Activated CD8-positive, alpha-beta T cell treated with anti-CD3 and anti-CD28 coated beads, Interleukin-2, amount 10 ng/mL, durations not matched to agents 7 days and 5 days (primary cell): ENCODE measurements around the gene APOBEC3F. TPM values are rescaled to one million over a fixed set of nuclear protein-coding genes. Genes with fewer than 3 reads are reported as not detected.
A peak's percentile ranks its signal among the peaks of the same experiment; 100 is the strongest.
"Not testable (repeated sequence)": the region's sequence is repeated elsewhere in the genome, so short reads cannot be mapped to it uniquely, and the experiment has no call there.

Experiments
- ATAC-seq: fragments of 150-1000 bp; cut with Tn5 transposase; one replicate; pipeline ENCODE4 v1.10.0; 2021; ENCODE audit warnings: moderate library complexity
- CTCF ChIA-PET: fragments of 350-600 bp; sonication (Branson Sonifier 250); formaldehyde crosslinking; loops from one replicate; lab custom pipeline; 2021; ENCODE audit warnings: antibody characterized with exemption; lab: Charles Lee
- POLR2A ChIA-PET: fragments of 350-600 bp; sonication (Branson Sonifier 250); formaldehyde crosslinking; loops from one replicate; lab custom pipeline; 2021; ENCODE audit warnings: antibody characterized with exemption; lab: Charles Lee
- DNase-seq: peaks from one replicate; pipeline ENCODE4 v3.0.0-alpha.2; 2020
- H3K27ac Mint-ChIP-seq: one replicate; pipeline ENCODE4 v1.8.0; 2021; ENCODE audit warnings: mild to moderate bottlenecking, mixed read lengths
- H3K27me3 Mint-ChIP-seq: one replicate; pipeline ENCODE4 v1.8.0; 2021; ENCODE audit warnings: low read depth, mixed read lengths
- H3K36me3 Mint-ChIP-seq: one replicate; pipeline ENCODE4 v1.8.0; 2021; ENCODE audit warnings: low read depth, mixed read lengths
- H3K4me1 Mint-ChIP-seq: one replicate; pipeline ENCODE4 v1.8.0; 2021; ENCODE audit warnings: low read depth, mixed read lengths
- H3K4me3 Mint-ChIP-seq: one replicate; pipeline ENCODE4 v1.8.0; 2021; ENCODE audit warnings: mild to moderate bottlenecking, mixed read lengths
- H3K9me3 Mint-ChIP-seq: one replicate; pipeline ENCODE4 v1.8.0; 2022; ENCODE audit warnings: mixed read lengths; ENCODE audit not compliant: insufficient read depth
- total RNA-seq, 2 experiments: library from RNA; stranded (reverse); gene quantifications; one replicate each; pipeline ENCODE4 v1.2.3, GENCODE V29; 2021

Gene APOBEC3F
- total RNA-seq, 2 experiments from 2014 or later = 43.1 to 48.8 TPM

- H3K4me1 Mint-ChIP-seq, ATAC-seq, H3K27me3 Mint-ChIP-seq, DNase-seq, POLR2A ChIA-PET, CTCF ChIA-PET, H3K27ac Mint-ChIP-seq, H3K9me3 Mint-ChIP-seq, H3K4me3 Mint-ChIP-seq: not testable (repeated sequence)
- H3K36me3 Mint-ChIP-seq = peaks cover 22% of the 10 kb centered on the region
These were observed 11.3 kb downstream of the APOBEC3F start for GRCh38 chr22:39051844-39052495.

- Mint-ChIP-seq H3K27me3 (no peaks in the 10 kb centered on the region), H3K4me3 (no peak overlapping the region), H3K9me3 (no peaks in the 10 kb centered on the region), H3K27ac (no peak overlapping the region), H3K4me1 (peaks cover 2% of the 10 kb centered on the region), H3K36me3 (peaks cover 16% of the 10 kb centered on the region)
- DNase-seq = no peak
- CTCF ChIA-PET = no interaction called here
- ATAC-seq = no peak
- POLR2A ChIA-PET = no interaction called here
These were observed 15.0 kb downstream of the APOBEC3F start for GRCh38 chr22:39055658-39056057.

GRCh38 chr22:39061290-39061689, 20.6 kb downstream of the APOBEC3F start:
- H3K9me3 Mint-ChIP-seq, H3K36me3 Mint-ChIP-seq, H3K27me3 Mint-ChIP-seq, H3K4me3 Mint-ChIP-seq, DNase-seq, CTCF ChIA-PET, H3K4me1 Mint-ChIP-seq, H3K27ac Mint-ChIP-seq, ATAC-seq, POLR2A ChIA-PET: not testable (repeated sequence)

- H3K4me3 Mint-ChIP-seq, CTCF ChIA-PET, POLR2A ChIA-PET, H3K4me1 Mint-ChIP-seq, ATAC-seq, H3K9me3 Mint-ChIP-seq, H3K36me3 Mint-ChIP-seq, H3K27ac Mint-ChIP-seq, DNase-seq, H3K27me3 Mint-ChIP-seq: not testable (repeated sequence)
These were observed 21.3 kb downstream of the APOBEC3F start for GRCh38 chr22:39061951-39062350.

DNA sequence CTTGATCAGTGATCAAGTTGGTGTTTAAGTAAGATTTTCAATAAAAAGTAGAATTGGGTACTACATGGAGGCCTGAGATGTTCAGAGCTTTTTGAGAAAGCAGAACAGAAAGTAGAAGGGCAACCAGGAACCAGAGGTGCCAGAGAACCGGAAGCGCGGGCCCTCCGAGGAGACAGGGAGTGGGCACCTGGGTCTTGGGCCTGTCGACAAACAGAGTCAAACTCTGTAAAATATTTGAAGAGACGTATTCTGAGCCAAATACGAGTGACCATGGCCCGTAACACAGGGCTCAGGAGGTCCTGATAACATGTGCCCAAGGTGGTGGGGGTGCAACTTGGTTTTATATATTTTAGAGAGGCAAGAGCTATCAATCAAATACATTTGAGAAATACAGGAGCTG, 23.2 kb downstream of the APOBEC3F start:
- peak overlapping the region; percentile 5 for H3K27ac Mint-ChIP-seq
- H3K27me3 Mint-ChIP-seq, ATAC-seq, DNase-seq, H3K9me3 Mint-ChIP-seq, H3K36me3 Mint-ChIP-seq, H3K4me3 Mint-ChIP-seq, H3K4me1 Mint-ChIP-seq: not testable (repeated sequence)
- ChIA-PET CTCF (interaction anchor here (1.8 kb wide), 1 partner anchor 54 kb away, joined by 6 read pairs; no protein-coding TSS in a partner anchor), POLR2A (interaction anchor here (0.9 kb wide), 1 partner anchor 14 kb away, joined by 4 read pairs; no protein-coding TSS in a partner anchor)

DNA sequence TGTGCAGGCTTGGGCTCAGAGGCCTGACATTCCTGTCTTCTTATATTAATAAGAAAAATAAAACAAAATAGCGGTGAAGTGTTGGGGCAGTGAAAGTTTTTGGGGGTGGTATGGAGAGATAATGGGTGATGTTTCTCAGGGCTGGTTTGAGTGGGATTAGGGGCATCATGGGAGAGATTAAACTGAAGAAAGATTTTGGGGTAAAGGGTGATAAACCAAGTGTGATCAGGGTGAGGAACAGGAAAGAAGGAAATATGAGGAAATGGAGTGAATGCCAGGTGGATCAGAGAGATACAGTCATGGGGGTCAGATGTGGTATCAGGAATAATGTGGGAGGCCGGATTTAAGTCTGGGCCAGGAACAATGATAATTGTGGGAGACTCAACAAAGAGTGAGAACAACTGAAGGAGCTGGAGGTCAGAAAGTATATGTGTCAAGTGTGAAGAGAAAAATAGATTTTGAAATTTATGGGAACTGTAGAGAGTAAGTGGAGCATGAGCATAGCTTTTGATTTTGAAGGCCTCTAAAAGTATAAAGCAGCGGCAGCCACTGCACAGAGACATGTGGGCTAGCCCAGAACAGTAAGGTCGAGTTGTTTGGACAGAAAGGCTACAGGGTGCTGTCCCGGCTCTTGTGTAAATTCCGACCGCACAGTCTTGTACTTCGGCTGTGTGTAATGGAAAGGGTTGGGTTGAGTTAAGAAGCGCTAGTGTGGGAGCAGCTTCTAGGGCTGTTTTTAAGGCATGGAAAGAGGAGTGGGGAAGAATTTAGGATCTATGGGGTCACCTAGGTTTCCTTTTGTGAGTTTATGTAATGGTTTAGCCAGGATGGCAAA, 26.0 kb downstream of the APOBEC3F start:
- POLR2A ChIA-PET, H3K27ac Mint-ChIP-seq, ATAC-seq, H3K4me3 Mint-ChIP-seq, H3K27me3 Mint-ChIP-seq, H3K9me3 Mint-ChIP-seq, H3K36me3 Mint-ChIP-seq, DNase-seq: not testable (repeated sequence)
- CTCF ChIA-PET = interaction anchor here (0.7 kb wide), 1 partner anchor 197 kb away, joined by 3 read pairs; no protein-coding TSS in a partner anchor
- H3K4me1 Mint-ChIP-seq = peaks cover 13% of the 10 kb centered on the region

DNA sequence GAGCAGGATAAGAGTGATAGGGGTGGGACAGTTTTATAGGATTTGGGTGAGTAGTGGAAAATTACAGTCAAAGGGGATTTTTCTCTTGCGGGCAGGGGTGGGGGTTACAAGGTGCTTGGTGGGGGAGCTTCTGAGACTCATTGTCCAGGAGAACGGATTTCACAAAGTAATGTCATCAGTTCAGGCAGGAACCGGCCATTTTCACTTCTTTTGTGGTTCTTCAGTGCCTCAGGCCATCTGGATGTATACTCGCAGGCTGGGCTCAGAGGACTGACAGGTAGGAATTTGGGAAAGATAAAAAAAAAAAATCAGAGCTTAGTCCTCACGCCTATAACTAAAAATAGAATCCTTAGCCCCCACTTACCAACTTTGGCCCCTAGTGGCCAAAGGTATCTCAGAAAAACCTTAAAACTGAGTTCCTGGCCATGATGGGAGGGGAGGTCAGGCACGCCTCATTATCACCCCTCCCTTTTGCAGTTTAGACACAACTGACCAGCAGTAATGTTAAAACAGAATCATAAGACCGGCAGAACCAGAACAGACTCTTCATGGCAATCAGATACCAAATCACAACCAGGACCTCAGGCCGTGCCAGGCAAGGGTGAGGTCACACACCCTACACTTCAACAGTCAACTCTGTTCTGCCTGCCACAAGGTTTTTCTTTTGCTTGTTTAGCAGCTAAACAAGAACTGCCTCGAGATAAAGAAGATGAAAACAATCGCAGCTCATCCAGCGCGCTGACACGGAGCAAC, 27.5 kb downstream of the APOBEC3F start:
- ATAC-seq = no peak
- no peaks in the 10 kb centered on the region for H3K27me3 Mint-ChIP-seq
- no peak for DNase-seq
- CTCF ChIA-PET = interaction anchor here (1.2 kb wide), 1 partner anchor 50 kb away, joined by 3 read pairs; no protein-coding TSS in a partner anchor
- no peaks in the 10 kb centered on the region for H3K36me3 Mint-ChIP-seq
- POLR2A ChIA-PET = interaction anchor here (0.6 to 1.0 kb wide), 3 partner anchors 20 to 1460 kb away, joined by 3 read pairs; partner anchors contain the start of gene GGA1
- no peaks in the 10 kb centered on the region for H3K9me3 Mint-ChIP-seq
- peaks cover 15% of the 10 kb centered on the region for H3K4me1 Mint-ChIP-seq
- peak overlapping the region; percentile 6 for H3K27ac Mint-ChIP-seq
- H3K4me3 Mint-ChIP-seq = no peak overlapping the region

GRCh38 chr22:39070186-39070585, 29.5 kb downstream of the APOBEC3F start:
- Mint-ChIP-seq H3K36me3 (no peaks in the 10 kb centered on the region), H3K4me1 (peaks cover 21% of the 10 kb centered on the region), H3K4me3 (no peak overlapping the region), H3K27me3 (no peaks in the 10 kb centered on the region), H3K9me3 (no peaks in the 10 kb centered on the region), H3K27ac (no peak overlapping the region)
- CTCF ChIA-PET = no interaction called here
- POLR2A ChIA-PET = no interaction called here
- DNase-seq (no peak), ATAC-seq (no peak)

DNA sequence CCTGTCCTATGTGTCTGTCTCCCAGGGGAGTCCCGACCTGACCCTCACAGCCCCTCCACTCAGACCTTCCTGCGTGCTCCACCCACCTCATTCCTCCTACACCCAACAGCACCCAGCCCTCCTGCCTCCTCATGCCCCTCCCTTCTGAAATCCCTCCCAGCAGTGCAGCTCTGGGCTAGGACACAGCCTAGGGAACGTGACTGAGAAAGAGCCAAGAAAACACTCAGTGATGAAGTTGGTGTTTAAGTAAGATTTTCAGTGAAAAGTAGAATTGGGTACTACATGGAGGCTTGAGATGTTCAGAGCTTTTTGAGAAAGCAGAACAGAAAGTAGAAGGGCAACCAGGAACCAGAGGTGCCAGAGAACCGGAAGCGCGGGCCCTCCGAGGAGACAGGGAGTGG, 31.9 kb downstream of the APOBEC3F start:
- CTCF ChIA-PET, DNase-seq, H3K4me3 Mint-ChIP-seq, H3K27ac Mint-ChIP-seq, H3K9me3 Mint-ChIP-seq, H3K27me3 Mint-ChIP-seq, POLR2A ChIA-PET, ATAC-seq, H3K36me3 Mint-ChIP-seq: not testable (repeated sequence)
- H3K4me1 Mint-ChIP-seq = peaks cover 27% of the 10 kb centered on the region

GRCh38 chr22:39073981-39074380, 33.3 kb downstream of the APOBEC3F start:
- H3K4me3 Mint-ChIP-seq = no peak overlapping the region
- no peaks in the 10 kb centered on the region for H3K27me3 Mint-ChIP-seq
- no peak for ATAC-seq
- peaks cover 17% of the 10 kb centered on the region for H3K36me3 Mint-ChIP-seq
- no peaks in the 10 kb centered on the region for H3K9me3 Mint-ChIP-seq
- DNase-seq = no peak
- CTCF ChIA-PET = no interaction called here
- peak overlapping the region; percentile 4 for H3K27ac Mint-ChIP-seq
- H3K4me1 Mint-ChIP-seq = peaks cover 37% of the 10 kb centered on the region
- POLR2A ChIA-PET = no interaction called here

- CTCF ChIA-PET = interaction anchor here (2.4 kb wide), 1 partner anchor 13 kb away, joined by 7 read pairs; no protein-coding TSS in a partner anchor
- peaks cover 36% of the 10 kb centered on the region for H3K36me3 Mint-ChIP-seq
- H3K4me1 Mint-ChIP-seq = peaks cover 47% of the 10 kb centered on the region
- peak overlapping the region; percentile 78 for H3K4me3 Mint-ChIP-seq
- H3K9me3 Mint-ChIP-seq, H3K27me3 Mint-ChIP-seq, ATAC-seq, POLR2A ChIA-PET, DNase-seq: not testable (repeated sequence)
- H3K27ac Mint-ChIP-seq = peak overlapping the region; percentile 86
These were observed 35.7 kb downstream of the APOBEC3F start for GRCh38 chr22:39076155-39077025.
